Measurements from ENCODE around the gene APEX2. TPM values are rescaled to one million over a fixed set of nuclear protein-coding genes. Genes with fewer than 3 reads are reported as not detected.
"Not testable (repeated sequence)": the region's sequence is repeated elsewhere in the genome, so short reads cannot be mapped to it uniquely, and the experiment has no call there.

The APEX2 gene
- total and polyA plus RNA-seq, 2 donors (not counting 1 experiment from before 2014, with no cell fraction given): 13.1 to 18.0 TPM

GRCh38 chrX:54979432-54979831, 20.7 kb upstream of the APEX2 start:
- Mint-ChIP-seq H3K4me1 (no peaks in the 10 kb centered on the region), H3K27me3 (no peaks in the 10 kb centered on the region), H3K27ac (no peak overlapping the region), H3K4me3 (no peak overlapping the region), H3K9me3 (ENCODE audit: insufficient read depth) (peaks cover 2% of the 10 kb centered on the region)
- Histone ChIP-seq H3K9me3 (ENCODE audit: control extremely low read depth in 1 of 3, control insufficient read depth in 2 of 3, insufficient read depth in 1 of 3, low read length in 2 of 3) (no peaks in the 10 kb centered on the region), H3K79me2 (ENCODE audit: control insufficient read depth, insufficient read depth, low read length) (no peaks in the 10 kb centered on the region), H2AFZ (ENCODE audit: insufficient read depth, low read depth, low read length, poor library complexity, severe bottlenecking) (no peak overlapping the region), H3K4me2 (replicated peaks; ENCODE audit: low read depth, low read length, poor library complexity, severe bottlenecking) (no peak overlapping the region), H4K20me1 (ENCODE audit: control insufficient read depth, insufficient read depth, low read length, poor library complexity, severe bottlenecking) (no peaks in the 10 kb centered on the region), H3K4me1 (ENCODE audit: control insufficient read depth in 2 of 2, insufficient read depth in 2 of 2, low read length in 2 of 2) (no peaks in the 10 kb centered on the region), H3K36me3 (replicated peaks in 1 of 2; ENCODE audit: control extremely low read depth in 1 of 2, control insufficient read depth in 1 of 2, extremely low read depth in 1 of 2, insufficient read depth in 2 of 2, low read length in 1 of 2) (no peaks in the 10 kb centered on the region), H3K27me3 (replicated peaks in 1 of 4; ENCODE audit: control extremely low read depth in 1 of 4, control insufficient read depth in 3 of 4, insufficient read depth in 4 of 4, low read length in 3 of 4) (no peaks in the 10 kb centered on the region), H3K9ac (ENCODE audit: low read length) (no peak overlapping the region), H3K27ac (ENCODE audit: low read length in 2 of 2) (no peak overlapping the region), H3K4me3 (ENCODE audit: control extremely low read depth in 1 of 5, extremely low read depth in 1 of 5, insufficient read depth in 1 of 5, low read depth in 2 of 5, low read length in 4 of 5) (no peak overlapping the region)
- no peak for DNase-seq
- intact Hi-C loops (cut with micrococcal nuclease): no loop called here
- POLR2A ChIA-PET: no interaction called here
- no peak for ATAC-seq (ENCODE audit: low read depth)
- no peak for TF ChIP-seq EZH2 (IDR thresholded peaks at IDR 0.05; ENCODE audit: borderline replicate concordance, insufficient read depth, low read depth, low read length, poor library complexity, severe bottlenecking)
- TF ChIP-seq, protein P1, sequence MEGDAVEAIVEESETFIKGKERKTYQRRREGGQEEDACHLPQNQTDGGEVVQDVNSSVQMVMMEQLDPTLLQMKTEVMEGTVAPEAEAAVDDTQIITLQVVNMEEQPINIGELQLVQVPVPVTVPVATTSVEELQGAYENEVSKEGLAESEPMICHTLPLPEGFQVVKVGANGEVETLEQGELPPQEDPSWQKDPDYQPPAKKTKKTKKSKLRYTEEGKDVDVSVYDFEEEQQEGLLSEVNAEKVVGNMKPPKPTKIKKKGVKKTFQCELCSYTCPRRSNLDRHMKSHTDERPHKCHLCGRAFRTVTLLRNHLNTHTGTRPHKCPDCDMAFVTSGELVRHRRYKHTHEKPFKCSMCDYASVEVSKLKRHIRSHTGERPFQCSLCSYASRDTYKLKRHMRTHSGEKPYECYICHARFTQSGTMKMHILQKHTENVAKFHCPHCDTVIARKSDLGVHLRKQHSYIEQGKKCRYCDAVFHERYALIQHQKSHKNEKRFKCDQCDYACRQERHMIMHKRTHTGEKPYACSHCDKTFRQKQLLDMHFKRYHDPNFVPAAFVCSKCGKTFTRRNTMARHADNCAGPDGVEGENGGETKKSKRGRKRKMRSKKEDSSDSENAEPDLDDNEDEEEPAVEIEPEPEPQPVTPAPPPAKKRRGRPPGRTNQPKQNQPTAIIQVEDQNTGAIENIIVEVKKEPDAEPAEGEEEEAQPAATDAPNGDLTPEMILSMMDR (IDR thresholded peaks at IDR 0.05): no peak
- CTCF ChIA-PET: no interaction called here

- no peak for DNase-seq
- ChIA-PET CTCF (no interaction called here), POLR2A (no interaction called here)
- Histone ChIP-seq H3K27ac (ENCODE audit: low read length in 2 of 2) (no peak overlapping the region), H4K20me1 (ENCODE audit: control insufficient read depth, insufficient read depth, low read length, poor library complexity, severe bottlenecking) (no peaks in the 10 kb centered on the region), H3K4me1 (ENCODE audit: control insufficient read depth in 2 of 2, insufficient read depth in 2 of 2, low read length in 2 of 2) (no peaks in the 10 kb centered on the region), H3K27me3 (replicated peaks in 1 of 4; ENCODE audit: control extremely low read depth in 1 of 4, control insufficient read depth in 3 of 4, insufficient read depth in 4 of 4, low read length in 3 of 4) (no peaks in the 10 kb centered on the region), H3K9ac (ENCODE audit: low read length) (no peak overlapping the region), H3K36me3 (replicated peaks in 1 of 2; ENCODE audit: control extremely low read depth in 1 of 2, control insufficient read depth in 1 of 2, extremely low read depth in 1 of 2, insufficient read depth in 2 of 2, low read length in 1 of 2) (no peaks in the 10 kb centered on the region), H3K4me2 (replicated peaks; ENCODE audit: low read depth, low read length, poor library complexity, severe bottlenecking) (no peak overlapping the region), H3K79me2 (ENCODE audit: control insufficient read depth, insufficient read depth, low read length) (no peaks in the 10 kb centered on the region), H2AFZ (ENCODE audit: insufficient read depth, low read depth, low read length, poor library complexity, severe bottlenecking) (no peak overlapping the region), H3K9me3 (ENCODE audit: control extremely low read depth in 1 of 3, control insufficient read depth in 2 of 3, insufficient read depth in 1 of 3, low read length in 2 of 3) (no peaks in the 10 kb centered on the region), H3K4me3 (ENCODE audit: control extremely low read depth in 1 of 5, extremely low read depth in 1 of 5, insufficient read depth in 1 of 5, low read depth in 2 of 5, low read length in 4 of 5) (no peak overlapping the region)
- Mint-ChIP-seq H3K27me3 (no peaks in the 10 kb centered on the region), H3K4me3 (no peak overlapping the region), H3K4me1 (no peaks in the 10 kb centered on the region), H3K9me3 (ENCODE audit: insufficient read depth) (peaks cover 2% of the 10 kb centered on the region), H3K27ac (no peak overlapping the region)
- intact Hi-C loops (cut with micrococcal nuclease): no loop called here
- 82% methylated on average over 3 of the region's 6 CpGs for WGBS (ENCODE audit: insufficient coverage)
- TF ChIP-seq EZH2 (IDR thresholded peaks at IDR 0.05; ENCODE audit: borderline replicate concordance, insufficient read depth, low read depth, low read length, poor library complexity, severe bottlenecking): no peak
- TF ChIP-seq, protein P1 (IDR thresholded peaks at IDR 0.05): no peak
- ATAC-seq (ENCODE audit: low read depth): no peak
Observed at GRCh38 chrX:54980334-54980733, 19.8 kb upstream of the APEX2 start.

GRCh38 chrX:54983306-54983705, 16.9 kb upstream of the APEX2 start:
- H3K9ac ChIP-seq (ENCODE audit: low read length); H3K4me3 Mint-ChIP-seq; H3K9me3 Mint-ChIP-seq (ENCODE audit: insufficient read depth); H3K79me2 ChIP-seq (ENCODE audit: control insufficient read depth, insufficient read depth, low read length); H3K36me3 ChIP-seq (replicated peaks in 1 of 2; ENCODE audit: control extremely low read depth in 1 of 2, control insufficient read depth in 1 of 2, extremely low read depth in 1 of 2, insufficient read depth in 2 of 2, low read length in 1 of 2); POLR2A ChIA-PET; H3K4me3 ChIP-seq (ENCODE audit: control extremely low read depth in 1 of 5, extremely low read depth in 1 of 5, insufficient read depth in 1 of 5, low read depth in 2 of 5, low read length in 4 of 5); H3K4me2 ChIP-seq (replicated peaks; ENCODE audit: low read depth, low read length, poor library complexity, severe bottlenecking); ATAC-seq (ENCODE audit: low read depth); H3K27me3 Mint-ChIP-seq; H3K9me3 ChIP-seq (ENCODE audit: control extremely low read depth in 1 of 3, control insufficient read depth in 2 of 3, insufficient read depth in 1 of 3, low read length in 2 of 3); intact Hi-C loops (cut with micrococcal nuclease); H4K20me1 ChIP-seq (ENCODE audit: control insufficient read depth, insufficient read depth, low read length, poor library complexity, severe bottlenecking); H2AFZ ChIP-seq (ENCODE audit: insufficient read depth, low read depth, low read length, poor library complexity, severe bottlenecking); H3K27ac ChIP-seq (ENCODE audit: low read length in 2 of 2); H3K4me1 ChIP-seq (ENCODE audit: control insufficient read depth in 2 of 2, insufficient read depth in 2 of 2, low read length in 2 of 2); CTCF ChIA-PET; H3K27ac Mint-ChIP-seq; H3K27me3 ChIP-seq (replicated peaks in 1 of 4; ENCODE audit: control extremely low read depth in 1 of 4, control insufficient read depth in 3 of 4, insufficient read depth in 4 of 4, low read length in 3 of 4); H3K4me1 Mint-ChIP-seq; DNase-seq: not testable (repeated sequence)
- no CpG with 5 or more reads among the region's 2 CpGs for WGBS (ENCODE audit: insufficient coverage)

All from B cell (primary cell).